ENCODE data around the gene PDP2.

DNA sequence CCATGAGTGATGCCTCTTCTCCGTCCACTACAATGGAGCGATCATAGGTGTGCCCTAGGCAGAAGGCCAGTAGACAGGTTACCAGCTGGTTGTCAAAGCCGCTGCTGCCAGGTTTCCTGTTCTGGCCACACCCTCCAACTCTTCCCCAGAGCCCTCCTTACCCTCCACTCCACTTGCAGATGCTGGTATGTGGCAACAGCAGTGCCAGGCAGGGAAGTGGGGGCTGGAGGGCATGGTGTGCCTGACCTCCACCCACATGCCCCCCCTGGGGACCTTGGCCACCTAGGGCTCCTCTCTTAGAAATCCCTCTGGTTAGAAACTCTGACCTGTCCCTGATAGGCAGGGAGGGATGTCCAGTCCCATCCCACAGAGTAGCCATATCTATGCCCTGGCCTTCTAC, 43.6 kb downstream of the PDP2 start:
- no peak for TF ChIP-seq CREB1 (IDR thresholded peaks at IDR 0.05; ENCODE audit: low read depth)
- no peak for TF ChIP-seq ZNF384 (IDR thresholded peaks at IDR 0.05; ENCODE audit: borderline replicate concordance, low read depth, low read length)
- TF ChIP-seq EP300 (IDR thresholded peaks at IDR 0.05; ENCODE audit: borderline replicate concordance in 1 of 2, control insufficient read depth in 1 of 2, low read depth in 2 of 2, low read length in 2 of 2), result no peak
- TF ChIP-seq TCF3 (IDR thresholded peaks at IDR 0.05; ENCODE audit: borderline replicate concordance, insufficient read depth, low read depth, low read length), result no peak
- TF ChIP-seq, protein P1, sequence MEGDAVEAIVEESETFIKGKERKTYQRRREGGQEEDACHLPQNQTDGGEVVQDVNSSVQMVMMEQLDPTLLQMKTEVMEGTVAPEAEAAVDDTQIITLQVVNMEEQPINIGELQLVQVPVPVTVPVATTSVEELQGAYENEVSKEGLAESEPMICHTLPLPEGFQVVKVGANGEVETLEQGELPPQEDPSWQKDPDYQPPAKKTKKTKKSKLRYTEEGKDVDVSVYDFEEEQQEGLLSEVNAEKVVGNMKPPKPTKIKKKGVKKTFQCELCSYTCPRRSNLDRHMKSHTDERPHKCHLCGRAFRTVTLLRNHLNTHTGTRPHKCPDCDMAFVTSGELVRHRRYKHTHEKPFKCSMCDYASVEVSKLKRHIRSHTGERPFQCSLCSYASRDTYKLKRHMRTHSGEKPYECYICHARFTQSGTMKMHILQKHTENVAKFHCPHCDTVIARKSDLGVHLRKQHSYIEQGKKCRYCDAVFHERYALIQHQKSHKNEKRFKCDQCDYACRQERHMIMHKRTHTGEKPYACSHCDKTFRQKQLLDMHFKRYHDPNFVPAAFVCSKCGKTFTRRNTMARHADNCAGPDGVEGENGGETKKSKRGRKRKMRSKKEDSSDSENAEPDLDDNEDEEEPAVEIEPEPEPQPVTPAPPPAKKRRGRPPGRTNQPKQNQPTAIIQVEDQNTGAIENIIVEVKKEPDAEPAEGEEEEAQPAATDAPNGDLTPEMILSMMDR (IDR thresholded peaks at IDR 0.05 in 2 of 3, conservative IDR thresholded peaks at IDR 0.05 in 1 of 3; ENCODE audit: control insufficient read depth in 2 of 3, extremely low read depth in 1 of 3, insufficient read depth in 1 of 3, low read depth in 3 of 3, low read length in 3 of 3), result no peak
- no peak for TF ChIP-seq POLR2A (IDR thresholded peaks at IDR 0.05; ENCODE audit: low read depth, low read length)
- no peak for TF ChIP-seq YY1 (IDR thresholded peaks at IDR 0.05; ENCODE audit: low read depth, low read length)
- TF ChIP-seq CHD4 (IDR thresholded peaks at IDR 0.05), result no peak
- TF ChIP-seq, protein P2, sequence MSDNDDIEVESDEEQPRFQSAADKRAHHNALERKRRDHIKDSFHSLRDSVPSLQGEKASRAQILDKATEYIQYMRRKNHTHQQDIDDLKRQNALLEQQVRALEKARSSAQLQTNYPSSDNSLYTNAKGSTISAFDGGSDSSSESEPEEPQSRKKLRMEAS (IDR thresholded peaks at IDR 0.05; ENCODE audit: low read depth, low read length), result no peak

All from GM12878 (cell line).